Measurements from ENCODE around the gene TUBB1.
"Not testable (repeated sequence)": the region's sequence is repeated elsewhere in the genome, so short reads cannot be mapped to it uniquely, and the experiment has no call there.

The TUBB1 gene

GRCh38 chr20:59019217-59019616 lies at the start of gene TUBB1:
TSS of gene TUBB1 (plus strand) at chr20:59019429. CDS start at chr20:59019523, 94 bp downstream.
- no peak for DNase-seq

- no peak for DNase-seq
These were observed 49.8 kb upstream of the TUBB1 start for GRCh38 chr20:58969439-58969838.

- no peak for DNase-seq
These were observed 49.1 kb upstream of the TUBB1 start for GRCh38 chr20:58970146-58970545.

- no peak for DNase-seq
These were observed 47.8 kb upstream of the TUBB1 start for GRCh38 chr20:58971429-58971828.

GRCh38 chr20:58973179-58973578 lies 46.0 kb upstream of the TUBB1 start:
- DNase-seq = no peak

- DNase-seq = no peak
These were observed 45.4 kb upstream of the TUBB1 start for GRCh38 chr20:58973866-58974265.

- no peak for DNase-seq
These were observed 43.9 kb upstream of the TUBB1 start for GRCh38 chr20:58975353-58975752.

GRCh38 chr20:58976061-58976730 lies 43.0 kb upstream of the TUBB1 start:
- no peak for DNase-seq

GRCh38 chr20:58978351-58979190 lies 40.7 kb upstream of the TUBB1 start:
- no peak for DNase-seq

- peak; percentile 95 for DNase-seq
These were observed 38.3 kb upstream of the TUBB1 start, which contains the start of gene NELFCD for GRCh38 chr20:58980711-58981627. TSS of gene NELFCD (plus strand) at chr20:58981256. CDS start at chr20:58981310, 54 bp downstream.

GRCh38 chr20:58981628-58982364 lies 37.4 kb upstream of the TUBB1 start:
- peak; percentile 51 for DNase-seq

- DNase-seq = no peak
These were observed 36.7 kb upstream of the TUBB1 start for GRCh38 chr20:58982406-58983114.

- DNase-seq = not testable (repeated sequence)
These were observed 36.1 kb upstream of the TUBB1 start for GRCh38 chr20:58983115-58983468.

- DNase-seq = no peak
These were observed 34.5 kb upstream of the TUBB1 start for GRCh38 chr20:58984691-58985090.

GRCh38 chr20:58985656-58986055 lies 33.6 kb upstream of the TUBB1 start:
- no peak for DNase-seq

GRCh38 chr20:58986286-58986967 lies 32.8 kb upstream of the TUBB1 start:
- DNase-seq = no peak

GRCh38 chr20:58986968-58987517 lies 32.2 kb upstream of the TUBB1 start:
- DNase-seq = no peak

- no peak for DNase-seq
These were observed 31.3 kb upstream of the TUBB1 start for GRCh38 chr20:58987790-58988564.

- DNase-seq = no peak
These were observed 30.7 kb upstream of the TUBB1 start for GRCh38 chr20:58988565-58988882.

GRCh38 chr20:58989196-58989595 lies 30.0 kb upstream of the TUBB1 start:
- DNase-seq = no peak
